Endothelial cell of umbilical vein (primary cell): ENCODE data around the gene TMEM273. TPM values are rescaled to one million over a fixed set of nuclear protein-coding genes. Genes with fewer than 3 reads are reported as not detected.

ENCODE experiments used
- BruUV-seq: library from RNA; stranded (reverse); fragments of 400-500 nt; replicated peaks from 2 replicates; lab custom pipeline; 2021; lab: Mats Ljungman, UMichigan
- CTCF ChIA-PET: fragments of 300-600, 350-600 bp; sonication (Branson Sonifier 250); formaldehyde crosslinking; loops from one replicate; lab custom pipeline; 2021; ENCODE audit warnings: antibody characterized with exemption, inconsistent platforms; lab: Charles Lee
- POLR2A ChIA-PET: fragments of 300-600, 350-600 bp; sonication (Branson Sonifier 250); formaldehyde crosslinking; loops from one replicate; lab custom pipeline; 2021; ENCODE audit warnings: antibody characterized with exemption, inconsistent platforms; lab: Charles Lee
- DNase-seq: peaks from one replicate; pipeline ENCODE4 v3.0.0-alpha.2; 2011; ENCODE audit warnings: low read depth, low spot score
- FAIRE-seq: peaks from 2 replicates; lab custom pipeline; 2011; peaks lifted over from hg19 to GRCh38; lab: Jason Lieb, UNC
- H2AFZ ChIP-seq: 2 replicates; pipeline ENCODE4 v1.6.0; 2012; ENCODE audit warnings: low read depth, low read length, control low read depth, inconsistent platforms
- H3K27ac ChIP-seq: 2 replicates; pipeline ENCODE4 v1.5.1; 2011; ENCODE audit warnings: low read depth, mild to moderate bottlenecking, control low read depth, low read length, moderate library complexity; ENCODE audit not compliant: insufficient read depth
- H3K27me3 ChIP-seq, 2 experiments: 2 replicates each; pipeline versions ENCODE4 v1.6.0 to v1.6.1; 2011; ENCODE audit warnings: low read length in 2 of 2, mixed read lengths in 1 of 2; ENCODE audit not compliant: control insufficient read depth in 2 of 2, insufficient read depth in 2 of 2
- H3K36me3 ChIP-seq, 2 experiments: 2 replicates in 1 of 2; 3 replicates in 1 of 2; pipeline ENCODE4 v1.5.1; 2011; ENCODE audit warnings: low read length in 2 of 2, mild to moderate bottlenecking in 1 of 2, moderate library complexity in 1 of 2; ENCODE audit not compliant: control insufficient read depth in 2 of 2, insufficient read depth in 2 of 2; ENCODE audit errors: extremely low read depth in 1 of 2
- H3K4me1 ChIP-seq: 3 replicates; pipeline ENCODE4 v1.5.1; 2011; ENCODE audit warnings: mild to moderate bottlenecking, low read length; ENCODE audit not compliant: control insufficient read depth, insufficient read depth; ENCODE audit errors: extremely low read depth
- H3K4me2 ChIP-seq: 2 replicates; pipeline ENCODE4 v1.6.1; 2011; ENCODE audit warnings: low read length, control low read depth, mixed read lengths; ENCODE audit not compliant: insufficient read depth
- H3K4me3 ChIP-seq, 3 experiments: fragments of 200-600 bp in 1 of 3; sonication (generic), shearing (Covaris generic) in 1 of 3; replicated peaks in 1 of 3; 2 replicates each; pipeline ENCODE4 v1.5.1; 2011 to 2016; ENCODE audit warnings: control low read depth in 3 of 3, low read length in 3 of 3, mild to moderate bottlenecking in 2 of 3, inconsistent platforms in 1 of 3, low read depth in 1 of 3, moderate library complexity in 1 of 3; ENCODE audit not compliant: insufficient read depth in 1 of 3
- H3K79me2 ChIP-seq: 2 replicates; pipeline ENCODE4 v1.6.0; 2012; ENCODE audit warnings: low read length, inconsistent platforms; ENCODE audit not compliant: control insufficient read depth, insufficient read depth
- H3K9ac ChIP-seq: replicated peaks from 2 replicates; pipeline ENCODE3; 2011; ENCODE audit warnings: low read length, control low read depth; ENCODE audit not compliant: insufficient read depth; ENCODE audit errors: extremely low read depth
- H3K9me1 ChIP-seq: replicated peaks from 3 replicates; pipeline ENCODE4 v1.6.0; 2011; ENCODE audit warnings: mild to moderate bottlenecking, low read length; ENCODE audit not compliant: control insufficient read depth, insufficient read depth; ENCODE audit errors: extremely low read depth
- H3K9me3 ChIP-seq: replicated peaks from 2 replicates; pipeline ENCODE4 v1.5.1; 2012; ENCODE audit warnings: low read length, inconsistent platforms; ENCODE audit not compliant: control insufficient read depth, insufficient read depth
- H4K20me1 ChIP-seq: replicated peaks from 2 replicates; pipeline ENCODE3; 2011; ENCODE audit warnings: mild to moderate bottlenecking, low read length; ENCODE audit not compliant: control insufficient read depth, insufficient read depth; ENCODE audit errors: extremely low read depth
- EZH2 ChIP-seq: IDR thresholded peaks from 2 replicates; pipeline ENCODE4 v1.6.1; 2012; ENCODE audit warnings: borderline replicate concordance, low read depth, mild to moderate bottlenecking, moderate library complexity, low read length, inconsistent platforms; ENCODE audit not compliant: severe bottlenecking
- FOS ChIP-seq: IDR thresholded peaks from 2 replicates; pipeline ENCODE4 v1.6.1; 2011; ENCODE audit warnings: mild to moderate bottlenecking, low read length, moderate library complexity, borderline replicate concordance; ENCODE audit not compliant: insufficient read depth
- GATA2 ChIP-seq: IDR thresholded peaks from 2 replicates; pipeline ENCODE4 v1.7.0; 2011; ENCODE audit warnings: low read depth, mild to moderate bottlenecking, moderate library complexity, mixed read lengths, low read length; ENCODE audit not compliant: insufficient read length, insufficient read depth
- JUN ChIP-seq: IDR thresholded peaks from 2 replicates; pipeline ENCODE4 v1.6.1; 2011; ENCODE audit warnings: borderline replicate concordance, low read depth; ENCODE audit not compliant: insufficient read length, insufficient read depth
- MAX ChIP-seq: IDR thresholded peaks from 2 replicates; pipeline ENCODE4 v1.6.1; 2011; ENCODE audit not compliant: insufficient read depth, insufficient read length
- MYC ChIP-seq: IDR thresholded peaks from one replicate; pipeline ENCODE4 v1.6.1; 2011; ENCODE audit warnings: mild to moderate bottlenecking, low read depth, low read length
- POLR2A ChIP-seq: IDR thresholded peaks from 2 replicates; pipeline ENCODE4 v1.6.1; 2012; ENCODE audit warnings: low read depth, mild to moderate bottlenecking, control low read depth, low read length
- POLR2AphosphoS5 ChIP-seq: IDR thresholded peaks from 2 replicates; pipeline ENCODE4 v1.6.1; 2012; ENCODE audit warnings: low read depth, mild to moderate bottlenecking, control low read depth, low read length, moderate library complexity; ENCODE audit not compliant: insufficient read depth
- dilution Hi-C: fragments of 300-500 bp; cut with MboI; formaldehyde crosslinking; loops from one replicate; pipeline ENCODE4 v1.15.0; 2019; ENCODE audit warnings: low sequenced_read_pairs; ENCODE audit not compliant: extremely low pct_ligation_motif_present
- intact Hi-C: fragments of 100-400 bp; cut with micrococcal nuclease; formaldehyde crosslinking; loops from one replicate; pipeline ENCODE4 v1.10.0; 2022
- polyA plus RNA-seq, 4 experiments: library from polyadenylated mRNA; depleted of rRNA in 3 of 4; stranded (reverse) in 3 of 4; unstranded in 1 of 4; fragments of >200 nt; gene quantifications; 2 replicates each; pipeline versions ENCODE4 v1.2.1 to v1.2.3, GENCODE V29; 2011 to 2012; ENCODE audit warnings: missing spikeins in 1 of 4
- total RNA-seq: library from RNA; stranded (reverse); gene quantifications from 2 replicates; pipeline ENCODE4 v1.2.3, GENCODE V29; 2021
- TF ChIP-seq, protein P1 (sequence below), 2 donors: IDR thresholded peaks; 1 replicate in 1 of 2; 2 replicates in 1 of 2; pipeline ENCODE4 v1.5.1; 2011; ENCODE audit warnings: low read length in 2 of 2, mild to moderate bottlenecking in 2 of 2, moderate library complexity in 2 of 2, control low read depth in 1 of 2, inconsistent platforms in 1 of 2, low read depth in 1 of 2; ENCODE audit not compliant: insufficient read depth in 1 of 2; ENCODE audit errors: extremely low read depth in 1 of 2

The TMEM273 gene
- total and polyA plus RNA-seq, 2 donors (not counting 3 experiments of a cell fraction or from before 2014, with no cell fraction given): 1.9 to 3.7 TPM

DNA sequence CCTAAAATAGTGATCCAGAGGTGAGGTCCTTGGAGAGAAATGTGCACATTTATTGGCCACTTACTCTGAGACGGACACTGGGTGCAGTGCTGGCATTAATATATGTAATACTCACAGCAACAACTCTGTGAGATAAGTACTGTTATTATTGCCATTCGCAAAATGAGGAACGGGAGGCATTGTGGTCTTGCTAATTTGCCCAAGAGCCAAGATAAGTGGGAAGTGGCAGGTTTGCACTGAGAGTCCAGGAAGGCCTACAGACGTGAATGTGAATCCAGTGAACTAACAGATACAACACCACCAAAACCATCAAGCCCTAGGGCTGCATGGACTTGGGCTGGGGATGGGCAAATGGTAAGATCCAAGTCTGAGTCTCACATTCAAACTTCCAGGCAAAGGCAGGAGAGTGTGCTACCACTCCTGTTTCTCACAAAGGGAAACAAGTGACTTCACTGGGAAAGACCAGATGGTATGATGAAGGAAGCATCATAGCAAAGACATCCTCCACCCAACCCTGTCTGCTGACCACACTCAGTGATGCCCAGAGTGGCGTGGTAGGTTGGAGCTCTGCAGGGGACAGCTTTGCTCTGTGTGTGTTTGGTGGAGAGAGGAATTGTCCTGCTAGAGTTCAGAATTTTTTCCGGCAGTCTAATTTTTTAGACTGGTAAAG, 19.2 kb downstream of the TMEM273 start:
- no peaks in the 10 kb centered on the region for H3K9me1 ChIP-seq
- dilution Hi-C loops (no loop called here), intact Hi-C loops (no loop called here)
- no peaks in the 10 kb centered on the region for H3K9me3 ChIP-seq
- H3K27ac ChIP-seq: no peak overlapping the region
- TF ChIP-seq POLR2AphosphoS5 (no peak), POLR2A (no peak), FOS (no peak), EZH2 (no peak), JUN (no peak), MYC (no peak), GATA2 (no peak), MAX (no peak)
- TF ChIP-seq, protein P1, sequence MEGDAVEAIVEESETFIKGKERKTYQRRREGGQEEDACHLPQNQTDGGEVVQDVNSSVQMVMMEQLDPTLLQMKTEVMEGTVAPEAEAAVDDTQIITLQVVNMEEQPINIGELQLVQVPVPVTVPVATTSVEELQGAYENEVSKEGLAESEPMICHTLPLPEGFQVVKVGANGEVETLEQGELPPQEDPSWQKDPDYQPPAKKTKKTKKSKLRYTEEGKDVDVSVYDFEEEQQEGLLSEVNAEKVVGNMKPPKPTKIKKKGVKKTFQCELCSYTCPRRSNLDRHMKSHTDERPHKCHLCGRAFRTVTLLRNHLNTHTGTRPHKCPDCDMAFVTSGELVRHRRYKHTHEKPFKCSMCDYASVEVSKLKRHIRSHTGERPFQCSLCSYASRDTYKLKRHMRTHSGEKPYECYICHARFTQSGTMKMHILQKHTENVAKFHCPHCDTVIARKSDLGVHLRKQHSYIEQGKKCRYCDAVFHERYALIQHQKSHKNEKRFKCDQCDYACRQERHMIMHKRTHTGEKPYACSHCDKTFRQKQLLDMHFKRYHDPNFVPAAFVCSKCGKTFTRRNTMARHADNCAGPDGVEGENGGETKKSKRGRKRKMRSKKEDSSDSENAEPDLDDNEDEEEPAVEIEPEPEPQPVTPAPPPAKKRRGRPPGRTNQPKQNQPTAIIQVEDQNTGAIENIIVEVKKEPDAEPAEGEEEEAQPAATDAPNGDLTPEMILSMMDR (IDR thresholded peaks at IDR 0.05; ENCODE audit: extremely low read depth in 1 of 2, insufficient read depth in 1 of 2, low read depth in 1 of 2, low read length in 2 of 2): no peak
- no peaks in the 10 kb centered on the region for H3K79me2 ChIP-seq
- no peak overlapping the region for H3K9ac ChIP-seq
- H3K4me2 ChIP-seq: no peak overlapping the region
- peaks cover 0 to 4% of the 10 kb centered on the region in 2 experiments for H3K27me3 ChIP-seq
- H3K4me1 ChIP-seq: no peaks in the 10 kb centered on the region
- no peak for DNase-seq
- H4K20me1 ChIP-seq: no peaks in the 10 kb centered on the region
- H2AFZ ChIP-seq: no peak overlapping the region
- CTCF ChIA-PET: no interaction called here
- H3K36me3 ChIP-seq: no peaks in the 10 kb centered on the region
- no peak overlapping the region for H3K4me3 ChIP-seq
- FAIRE-seq: no peak
- BruUV-seq: no TSS peak
- POLR2A ChIA-PET: no interaction called here
